ENCODE measurements around the gene LRRC10.

GRCh38 chr12:69660164-69660863 is 49.6 kb upstream of the LRRC10 start:
- TF ChIP-seq EZH2 (IDR thresholded peaks at IDR 0.05; ENCODE audit: insufficient read depth, poor library complexity, severe bottlenecking) (no peak), EZH2phosphoT487 (IDR thresholded peaks at IDR 0.05; ENCODE audit: insufficient read depth, low read depth) (no peak)
